Uterus (tissue), 2 donors: ENCODE measurements around the gene SDC1.
"Not testable (repeated sequence)": the region's sequence is repeated elsewhere in the genome, so short reads cannot be mapped to it uniquely, and the experiment has no call there.

Experiments
- CTCF ChIP-seq, 4 experiments: fragments of 200-600 bp in 2 of 4; fragments of 450-650 bp in 2 of 4; sonication (generic) in 2 of 4; IDR thresholded peaks; one replicate each; pipeline ENCODE4 v1.5.1; 2016 to 2019; ENCODE audit warnings: antibody characterized with exemption in 4 of 4, mild to moderate bottlenecking in 2 of 4, moderate library complexity in 1 of 4
- POLR2A ChIP-seq, 2 donors: fragments of 450-650 bp; IDR thresholded peaks; one replicate each; pipeline ENCODE4 v1.6.1; 2016; ENCODE audit warnings: antibody characterized with exemption in 2 of 2, mild to moderate bottlenecking in 1 of 2, moderate library complexity in 1 of 2

- not testable (repeated sequence) for TF ChIP-seq CTCF, POLR2A (IDR thresholded peaks at IDR 0.05)
Observed at GRCh38 chr2:20195016-20195411, 29.9 kb downstream of the SDC1 start.
